DND-41 (cell line): Measurements from ENCODE around the gene STK16.
"Not testable (repeated sequence)": the region's sequence is repeated elsewhere in the genome, so short reads cannot be mapped to it uniquely, and the experiment has no call there.

ENCODE experiments used
- ATAC-seq: fragments of 200-7000 bp; cut with Tn5 transposase; 3 replicates; pipeline ENCODE4 v1.9.1; 2021; ENCODE audit warnings: low read depth; ENCODE audit not compliant: insufficient read depth
- DNase-seq: peaks from one replicate; pipeline ENCODE4 v3.0.0-alpha.2; 2020
- H2AFZ ChIP-seq: 2 replicates; pipeline ENCODE4 v1.6.0; 2012; ENCODE audit warnings: low read depth, low read length
- H3K27ac ChIP-seq: 2 replicates; pipeline ENCODE4 v1.5.1; 2012; ENCODE audit warnings: low read length, inconsistent platforms
- H3K27me3 ChIP-seq: fragments of 200-600 bp; sonication (generic); 2 replicates; pipeline ENCODE4 v1.6.0; 2012; ENCODE audit warnings: low read length, mild to moderate bottlenecking, inconsistent platforms; ENCODE audit not compliant: insufficient read depth, poor library complexity
- H3K36me3 ChIP-seq: 2 replicates; pipeline ENCODE4 v1.5.1; 2012; ENCODE audit warnings: low read length, inconsistent platforms; ENCODE audit not compliant: insufficient read depth
- H3K4me1 ChIP-seq: 2 replicates; pipeline ENCODE4 v1.5.1; 2012; ENCODE audit warnings: mild to moderate bottlenecking, low read length; ENCODE audit not compliant: insufficient read depth
- H3K4me2 ChIP-seq: 2 replicates; pipeline ENCODE4 v1.6.0; 2012; ENCODE audit warnings: mild to moderate bottlenecking, moderate library complexity, low read length, inconsistent platforms; ENCODE audit not compliant: insufficient read depth
- H3K4me3 ChIP-seq, 2 experiments: fragments of 200-600 bp in 1 of 2; shearing (Covaris generic) in 1 of 2; 2 replicates each; pipeline ENCODE4 v1.5.1; 2012 to 2016; ENCODE audit warnings: inconsistent platforms in 2 of 2, low read length in 2 of 2, mild to moderate bottlenecking in 2 of 2, low read depth in 1 of 2, moderate library complexity in 1 of 2
- H3K79me2 ChIP-seq: 2 replicates; pipeline ENCODE4 v1.6.0; 2012; ENCODE audit warnings: low read length, inconsistent platforms; ENCODE audit not compliant: insufficient read depth
- H3K9ac ChIP-seq: 2 replicates; pipeline ENCODE4 v1.6.0; 2012; ENCODE audit warnings: low read depth, mild to moderate bottlenecking, inconsistent platforms, low read length, moderate library complexity
- H3K9me3 ChIP-seq: 2 replicates; pipeline ENCODE4 v1.5.1; 2012; ENCODE audit warnings: low read length, moderate library complexity, mild to moderate bottlenecking, inconsistent platforms; ENCODE audit not compliant: insufficient read depth, severe bottlenecking
- H4K20me1 ChIP-seq: 2 replicates; pipeline ENCODE4 v1.6.0; 2012; ENCODE audit warnings: low read length; ENCODE audit not compliant: insufficient read depth
- EZH2 ChIP-seq: IDR thresholded peaks from 3 replicates; pipeline ENCODE4 v1.6.1; 2012; ENCODE audit warnings: borderline replicate concordance, low read depth, mild to moderate bottlenecking, moderate library complexity, low read length, inconsistent platforms; ENCODE audit not compliant: severe bottlenecking
- TF ChIP-seq, protein P1 (sequence below): IDR thresholded peaks from 2 replicates; pipeline ENCODE4 v1.5.1; 2012; ENCODE audit warnings: borderline replicate concordance, low read length, moderate library complexity, mild to moderate bottlenecking; ENCODE audit not compliant: poor library complexity, severe bottlenecking; ENCODE audit errors: extremely low read depth

STK16 gene

GRCh38 chr2:219199470-219200211 lies 45.6 kb upstream of the STK16 start:
- Histone ChIP-seq H3K9me3 (no peaks in the 10 kb centered on the region), H3K4me3 (no peak overlapping the region), H3K79me2 (no peaks in the 10 kb centered on the region), H3K27ac (no peak overlapping the region), H2AFZ (no peak overlapping the region), H3K27me3 (no peaks in the 10 kb centered on the region), H3K9ac (no peak overlapping the region), H4K20me1 (no peaks in the 10 kb centered on the region), H3K4me1 (no peaks in the 10 kb centered on the region), H3K36me3 (no peaks in the 10 kb centered on the region), H3K4me2 (no peak overlapping the region)
- ATAC-seq: no peak
- DNase-seq: no peak
- TF ChIP-seq EZH2: no peak
- TF ChIP-seq, protein P1, sequence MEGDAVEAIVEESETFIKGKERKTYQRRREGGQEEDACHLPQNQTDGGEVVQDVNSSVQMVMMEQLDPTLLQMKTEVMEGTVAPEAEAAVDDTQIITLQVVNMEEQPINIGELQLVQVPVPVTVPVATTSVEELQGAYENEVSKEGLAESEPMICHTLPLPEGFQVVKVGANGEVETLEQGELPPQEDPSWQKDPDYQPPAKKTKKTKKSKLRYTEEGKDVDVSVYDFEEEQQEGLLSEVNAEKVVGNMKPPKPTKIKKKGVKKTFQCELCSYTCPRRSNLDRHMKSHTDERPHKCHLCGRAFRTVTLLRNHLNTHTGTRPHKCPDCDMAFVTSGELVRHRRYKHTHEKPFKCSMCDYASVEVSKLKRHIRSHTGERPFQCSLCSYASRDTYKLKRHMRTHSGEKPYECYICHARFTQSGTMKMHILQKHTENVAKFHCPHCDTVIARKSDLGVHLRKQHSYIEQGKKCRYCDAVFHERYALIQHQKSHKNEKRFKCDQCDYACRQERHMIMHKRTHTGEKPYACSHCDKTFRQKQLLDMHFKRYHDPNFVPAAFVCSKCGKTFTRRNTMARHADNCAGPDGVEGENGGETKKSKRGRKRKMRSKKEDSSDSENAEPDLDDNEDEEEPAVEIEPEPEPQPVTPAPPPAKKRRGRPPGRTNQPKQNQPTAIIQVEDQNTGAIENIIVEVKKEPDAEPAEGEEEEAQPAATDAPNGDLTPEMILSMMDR: no peak

DNA sequence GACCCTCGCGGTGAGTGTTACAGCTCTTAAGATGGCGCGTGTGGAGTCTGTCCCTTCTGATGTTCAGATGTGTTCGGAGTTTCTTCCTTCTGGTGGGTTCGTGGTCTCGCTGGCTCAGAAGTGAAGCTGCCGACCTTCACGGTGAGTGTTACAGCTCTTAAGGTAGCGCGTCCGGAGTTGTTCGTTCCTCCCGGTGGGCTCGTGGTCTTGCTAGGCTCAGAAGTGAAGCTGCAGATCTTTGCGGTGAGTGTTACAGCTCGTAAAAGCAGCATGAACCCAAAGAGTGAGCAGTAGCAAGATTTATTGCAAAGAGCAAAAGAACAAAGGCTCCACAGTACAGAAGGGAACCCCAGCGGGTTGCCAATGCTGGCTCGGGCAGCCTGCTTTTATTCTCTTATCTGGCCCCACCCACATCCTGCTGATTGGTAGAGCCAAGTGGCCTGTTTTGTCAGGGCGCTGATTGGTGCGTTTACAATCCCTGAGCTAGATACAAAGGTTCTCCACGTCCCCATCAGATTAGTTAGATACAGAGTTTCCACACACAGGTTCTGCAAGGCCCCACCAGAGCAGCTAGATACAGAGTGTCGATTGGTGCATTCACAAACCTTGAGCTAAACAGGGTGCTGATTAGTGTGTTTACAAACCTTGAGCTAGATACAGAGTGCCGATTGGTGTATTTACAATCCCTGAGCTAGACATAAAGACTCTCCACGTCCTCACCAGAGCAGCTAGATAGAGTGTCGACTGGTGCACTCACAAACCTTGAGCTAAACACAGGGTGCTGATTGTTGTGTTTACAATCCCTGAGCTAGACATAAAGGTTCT lies 44.6 kb upstream of the STK16 start:
- H3K4me3 ChIP-seq, H3K4me2 ChIP-seq, H3K9me3 ChIP-seq, H3K79me2 ChIP-seq, DNase-seq, H3K4me1 ChIP-seq, H4K20me1 ChIP-seq, H3K27me3 ChIP-seq, H2AFZ ChIP-seq, H3K9ac ChIP-seq, H3K27ac ChIP-seq, ATAC-seq, H3K36me3 ChIP-seq: not testable (repeated sequence)

GRCh38 chr2:219201331-219201730 lies 43.9 kb upstream of the STK16 start:
- H3K79me2 ChIP-seq, H3K9ac ChIP-seq, H4K20me1 ChIP-seq, H3K4me2 ChIP-seq, H3K4me1 ChIP-seq, ATAC-seq, H3K9me3 ChIP-seq, H3K27ac ChIP-seq, H3K36me3 ChIP-seq, H3K4me3 ChIP-seq, DNase-seq, H2AFZ ChIP-seq, H3K27me3 ChIP-seq: not testable (repeated sequence)

GRCh38 chr2:219204425-219205164 lies 40.7 kb upstream of the STK16 start:
- no peak for ATAC-seq

More at GRCh38 chr2:219204425-219205164, 40.7 kb upstream of the STK16 start:
- no peak overlapping the region for H3K27ac ChIP-seq
- no peak overlapping the region for H2AFZ ChIP-seq
- no peak overlapping the region for H3K9ac ChIP-seq
- no peak for DNase-seq
- no peaks in the 10 kb centered on the region for H3K9me3 ChIP-seq
- TF ChIP-seq, protein P1: no peak
- TF ChIP-seq EZH2: no peak
- peaks cover 6% of the 10 kb centered on the region; the same call in 1 of the 2 replicates for H3K79me2 ChIP-seq
- H4K20me1 ChIP-seq: peaks cover 10% of the 10 kb centered on the region
- H3K4me1 ChIP-seq: peaks cover 25% of the 10 kb centered on the region
- no peak overlapping the region for H3K4me3 ChIP-seq
- peaks cover 15% of the 10 kb centered on the region for H3K36me3 ChIP-seq
- no peaks in the 10 kb centered on the region for H3K27me3 ChIP-seq
- H3K4me2 ChIP-seq: no peak overlapping the region
